ENCODE results near the gene CHD9.

GRCh38 chr16:53024045-53024444 is 30.7 kb upstream of the CHD9 start:
- TF ChIP-seq CTCF (IDR thresholded peaks at IDR 0.05) (no peak), POLR2A (IDR thresholded peaks at IDR 0.05) (no peak), EP300 (IDR thresholded peaks at IDR 0.05) (no peak), POLR2AphosphoS5 (IDR thresholded peaks at IDR 0.05) (no peak)

Measured in sigmoid colon (tissue), 4 donors.